NK-92 (cell line): ENCODE results near the gene KIAA0040.

Experiments
- DNase-seq: peaks from one replicate; lab custom pipeline; 2025; ENCODE audit not compliant: unreplicated experiment; lab: John Stamatoyannopoulos, UW

KIAA0040 gene

GRCh38 chr1:175172503-175172902 lies 20.1 kb downstream of the KIAA0040 start:
- DNase-seq, result no peak

GRCh38 chr1:175171036-175171913 lies 21.3 kb downstream of the KIAA0040 start:
- DNase-seq, result no peak

- no peak for DNase-seq
Observed at GRCh38 chr1:175169286-175170018, 23.1 kb downstream of the KIAA0040 start.

GRCh38 chr1:175168782-175169181 lies 23.8 kb downstream of the KIAA0040 start:
- DNase-seq, result no peak

GRCh38 chr1:175167861-175168260 lies 24.7 kb downstream of the KIAA0040 start:
- DNase-seq, result no peak

- DNase-seq, result no peak
Observed at GRCh38 chr1:175166746-175167145, 25.8 kb downstream of the KIAA0040 start.

- DNase-seq, result no peak
Observed at GRCh38 chr1:175164751-175165150, 27.8 kb downstream of the KIAA0040 start.

GRCh38 chr1:175163702-175164101 lies 28.9 kb downstream of the KIAA0040 start:
- DNase-seq, result no peak

GRCh38 chr1:175162955-175163354 lies 29.6 kb downstream of the KIAA0040 start:
- DNase-seq, result no peak

GRCh38 chr1:175158170-175158591 lies 34.4 kb downstream of the KIAA0040 start:
- DNase-seq, result no peak

GRCh38 chr1:175157200-175157599 lies 35.4 kb downstream of the KIAA0040 start:
- DNase-seq, result no peak

- no peak for DNase-seq
Observed at GRCh38 chr1:175155936-175156335, 36.6 kb downstream of the KIAA0040 start.

GRCh38 chr1:175155473-175155856 lies 37.1 kb downstream of the KIAA0040 start:
- no peak for DNase-seq

- no peak for DNase-seq
Observed at GRCh38 chr1:175154629-175155472, 37.7 kb downstream of the KIAA0040 start.

- DNase-seq, result no peak
Observed at GRCh38 chr1:175152006-175152652, 40.4 kb downstream of the KIAA0040 start.

GRCh38 chr1:175150596-175151319 lies 41.8 kb downstream of the KIAA0040 start:
- no peak for DNase-seq

GRCh38 chr1:175148068-175148467 lies 44.5 kb downstream of the KIAA0040 start:
- no peak for DNase-seq

GRCh38 chr1:175147569-175147968 lies 45.0 kb downstream of the KIAA0040 start:
- no peak for DNase-seq

- DNase-seq, result no peak
Observed at GRCh38 chr1:175146529-175147213, 45.9 kb downstream of the KIAA0040 start.
